ENCODE results near the gene SLC38A10.

SLC38A10 gene

DNA sequence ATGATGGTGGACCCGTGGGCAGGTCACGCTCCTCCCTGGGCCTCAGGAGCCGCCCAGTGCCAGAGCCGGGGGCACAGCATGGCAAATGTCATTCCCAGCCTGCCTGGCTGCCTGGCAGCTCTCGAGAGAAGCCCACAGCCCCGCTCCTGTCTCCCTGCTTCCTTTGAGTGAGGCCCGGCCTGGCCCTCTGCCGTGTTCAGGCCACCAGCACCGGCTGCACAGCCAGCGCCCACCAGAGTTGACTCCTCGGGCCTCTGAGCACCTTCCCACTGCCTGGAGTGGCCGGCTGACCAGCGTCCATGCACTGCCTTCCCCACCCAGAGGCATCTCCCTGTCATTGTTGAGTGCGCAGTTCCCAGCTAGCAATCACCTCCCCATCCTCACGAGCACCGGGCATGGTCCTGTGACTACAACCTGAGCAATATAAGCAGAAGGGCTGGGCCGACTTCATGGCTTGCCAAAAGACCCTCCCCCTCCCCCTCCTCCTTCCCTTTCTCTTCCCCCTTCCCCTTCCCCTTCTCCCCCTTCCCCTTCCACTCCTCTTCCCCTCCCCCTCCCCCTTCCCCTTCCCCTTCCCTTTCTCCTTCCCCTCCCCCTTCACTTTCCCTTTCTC, 11.9 kb upstream of the SLC38A10 start:
- in situ Hi-C loops (cut with MboI; ENCODE audit: low pct_unique_long_range_greater_than_20kb, low sequenced_read_pairs, unreplicated experiment): no loop called here
- TF ChIP-seq, protein P1, sequence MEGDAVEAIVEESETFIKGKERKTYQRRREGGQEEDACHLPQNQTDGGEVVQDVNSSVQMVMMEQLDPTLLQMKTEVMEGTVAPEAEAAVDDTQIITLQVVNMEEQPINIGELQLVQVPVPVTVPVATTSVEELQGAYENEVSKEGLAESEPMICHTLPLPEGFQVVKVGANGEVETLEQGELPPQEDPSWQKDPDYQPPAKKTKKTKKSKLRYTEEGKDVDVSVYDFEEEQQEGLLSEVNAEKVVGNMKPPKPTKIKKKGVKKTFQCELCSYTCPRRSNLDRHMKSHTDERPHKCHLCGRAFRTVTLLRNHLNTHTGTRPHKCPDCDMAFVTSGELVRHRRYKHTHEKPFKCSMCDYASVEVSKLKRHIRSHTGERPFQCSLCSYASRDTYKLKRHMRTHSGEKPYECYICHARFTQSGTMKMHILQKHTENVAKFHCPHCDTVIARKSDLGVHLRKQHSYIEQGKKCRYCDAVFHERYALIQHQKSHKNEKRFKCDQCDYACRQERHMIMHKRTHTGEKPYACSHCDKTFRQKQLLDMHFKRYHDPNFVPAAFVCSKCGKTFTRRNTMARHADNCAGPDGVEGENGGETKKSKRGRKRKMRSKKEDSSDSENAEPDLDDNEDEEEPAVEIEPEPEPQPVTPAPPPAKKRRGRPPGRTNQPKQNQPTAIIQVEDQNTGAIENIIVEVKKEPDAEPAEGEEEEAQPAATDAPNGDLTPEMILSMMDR (IDR thresholded peaks at IDR 0.05; ENCODE audit: extremely low read depth, insufficient read depth, missing control alignments): no peak
- DNase-seq (ENCODE audit: low spot score): no peak

DNA sequence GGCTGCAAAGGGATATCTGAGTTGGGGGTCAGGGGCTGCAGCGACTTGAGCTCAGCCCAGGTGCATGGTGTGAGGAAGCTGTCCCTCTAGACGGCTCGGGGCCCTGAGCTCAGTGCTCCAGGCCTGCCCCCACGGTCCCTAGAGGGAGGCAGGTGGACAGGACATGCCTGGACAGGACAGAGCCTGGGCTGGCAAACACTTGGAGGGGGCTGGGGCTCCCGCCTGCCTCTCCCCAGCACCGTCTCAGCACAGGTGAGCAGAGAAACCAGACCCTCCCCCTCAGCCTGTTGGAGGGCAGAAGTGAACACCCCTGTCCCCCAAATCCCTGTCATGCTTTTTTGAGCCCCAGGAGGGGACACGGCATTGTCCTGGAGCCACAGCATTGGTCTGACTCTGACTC, 11.4 kb upstream of the SLC38A10 start:
- TF ChIP-seq, protein P1 (IDR thresholded peaks at IDR 0.05; ENCODE audit: extremely low read depth, insufficient read depth, missing control alignments): no peak
- no peak for DNase-seq (ENCODE audit: low spot score)
- in situ Hi-C loops (cut with MboI; ENCODE audit: low pct_unique_long_range_greater_than_20kb, low sequenced_read_pairs, unreplicated experiment): no loop called here

DNA sequence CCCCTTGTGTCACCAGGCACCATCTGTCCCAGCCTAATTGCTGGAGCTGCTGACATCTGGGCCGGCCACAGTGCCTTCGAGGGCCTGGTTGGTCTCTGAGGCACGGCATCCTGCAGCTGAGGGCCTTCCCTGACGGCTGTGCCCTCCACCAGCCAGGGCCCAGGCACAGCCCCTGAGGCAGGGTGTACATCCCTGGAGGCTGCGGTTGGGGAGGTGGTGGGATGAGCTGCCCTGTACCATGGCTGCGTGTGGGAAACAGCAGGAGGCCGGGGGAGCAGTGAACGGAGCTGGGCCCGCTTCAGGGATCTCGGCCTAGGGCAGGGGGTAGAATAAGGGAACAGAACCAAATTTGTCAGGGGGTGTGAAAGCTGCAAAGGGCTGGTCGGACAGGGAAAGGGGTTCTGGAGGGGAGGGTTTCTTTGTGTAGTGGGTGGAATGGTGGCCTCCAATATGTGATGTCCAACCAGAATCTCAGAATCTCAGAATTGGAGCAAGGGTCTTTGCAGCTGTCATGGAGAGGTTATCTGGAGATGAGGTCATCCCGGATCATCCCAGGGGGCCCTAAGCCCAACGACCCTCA, 10.0 kb upstream of the SLC38A10 start:
- TF ChIP-seq, protein P1 (IDR thresholded peaks at IDR 0.05; ENCODE audit: extremely low read depth, insufficient read depth, missing control alignments): no peak
- no peak for DNase-seq (ENCODE audit: low spot score)
- in situ Hi-C loops (cut with MboI; ENCODE audit: low pct_unique_long_range_greater_than_20kb, low sequenced_read_pairs, unreplicated experiment): no loop called here

DNA sequence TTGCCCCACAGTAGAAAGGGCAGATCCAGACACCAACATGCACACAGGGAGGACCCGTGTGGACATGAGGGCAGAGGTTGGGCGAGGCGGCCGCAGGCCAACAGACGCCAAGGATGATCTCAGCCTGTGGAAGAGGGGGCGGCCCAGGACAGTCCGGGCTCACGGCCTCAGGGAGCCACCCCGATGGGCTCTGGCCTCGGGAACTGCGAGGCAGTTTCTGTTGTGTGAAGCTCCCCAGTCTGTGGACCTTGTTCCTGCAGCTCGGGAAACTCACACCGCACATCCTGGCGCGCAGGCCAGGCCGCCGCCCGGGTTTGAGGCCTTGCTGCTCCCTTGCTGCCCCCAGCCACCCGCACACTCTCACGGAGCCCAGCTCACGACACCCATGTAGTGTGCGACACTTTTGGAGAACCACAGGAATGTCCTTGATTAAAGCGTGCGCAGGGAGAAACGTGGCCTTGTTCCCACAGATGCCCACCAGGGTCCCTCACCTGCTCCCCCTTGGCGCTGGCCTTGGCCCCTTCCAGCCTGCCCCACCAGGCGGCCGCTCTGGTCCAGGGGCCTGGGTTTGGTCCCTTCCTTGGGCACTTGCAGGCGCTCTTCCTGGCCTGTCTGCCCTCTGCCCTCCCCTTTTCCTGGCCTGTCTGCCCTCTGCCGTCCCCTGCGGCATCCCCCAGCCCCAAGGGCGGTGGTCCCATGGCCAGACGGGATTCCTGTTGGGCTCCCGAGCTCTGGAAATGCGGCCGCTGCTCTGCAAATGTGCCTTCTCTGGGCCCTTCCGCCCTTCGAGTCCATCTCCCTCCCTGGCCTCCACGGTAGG, 9.3 kb upstream of the SLC38A10 start:
- TF ChIP-seq, protein P1 (IDR thresholded peaks at IDR 0.05; ENCODE audit: extremely low read depth, insufficient read depth, missing control alignments): no peak
- in situ Hi-C loops (cut with MboI; ENCODE audit: low pct_unique_long_range_greater_than_20kb, low sequenced_read_pairs, unreplicated experiment): no loop called here
- DNase-seq (ENCODE audit: low spot score): no peak

DNA sequence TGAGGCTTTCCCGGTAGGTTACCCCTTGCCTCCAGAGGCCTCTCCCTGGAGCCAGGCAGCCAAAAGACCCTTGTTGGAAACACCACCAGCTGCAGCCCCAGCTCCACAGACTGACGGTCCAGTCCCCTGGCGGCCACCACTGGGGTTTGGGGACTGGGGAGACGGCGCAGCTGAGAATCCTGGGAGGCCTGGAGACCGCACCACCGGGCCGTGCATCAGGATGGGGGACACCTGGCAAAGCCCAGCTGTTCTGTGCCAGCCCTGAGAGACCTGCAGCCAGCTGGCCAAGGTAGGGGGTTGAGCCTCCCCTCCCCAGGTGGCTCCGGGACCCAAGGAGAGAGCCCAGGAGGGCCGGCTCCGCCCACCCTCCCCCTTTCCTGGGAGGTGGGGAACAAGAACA, 8.3 kb upstream of the SLC38A10 start:
- TF ChIP-seq, protein P1 (IDR thresholded peaks at IDR 0.05; ENCODE audit: extremely low read depth, insufficient read depth, missing control alignments): no peak
- in situ Hi-C loops (cut with MboI; ENCODE audit: low pct_unique_long_range_greater_than_20kb, low sequenced_read_pairs, unreplicated experiment): no loop called here
- no peak for DNase-seq (ENCODE audit: low spot score)

DNA sequence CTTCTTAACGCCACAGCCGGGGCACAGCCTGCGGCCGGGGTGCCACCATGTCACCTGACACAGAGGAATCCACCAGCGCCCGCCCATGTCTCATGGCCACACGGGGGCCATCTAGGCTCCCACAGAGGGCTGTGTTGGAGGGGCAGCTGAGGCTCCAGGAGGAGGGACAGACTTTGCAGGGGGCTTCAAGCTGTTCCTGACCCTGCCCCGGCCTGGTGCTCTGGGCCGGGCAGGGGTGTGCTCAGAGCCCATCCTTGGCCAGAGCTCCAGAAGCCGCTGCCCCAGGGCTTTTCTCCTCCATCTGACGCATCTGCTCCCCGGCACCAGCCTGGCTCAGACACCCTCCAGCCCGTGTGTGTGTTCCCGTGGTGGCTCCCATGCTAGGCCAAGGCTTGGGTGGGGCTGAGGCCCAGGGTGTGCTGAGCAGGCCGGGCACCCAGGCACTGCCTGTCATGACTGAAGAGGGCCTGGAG, 7.8 kb upstream of the SLC38A10 start:
- TF ChIP-seq, protein P1 (IDR thresholded peaks at IDR 0.05; ENCODE audit: extremely low read depth, insufficient read depth, missing control alignments): no peak
- in situ Hi-C loops (cut with MboI; ENCODE audit: low pct_unique_long_range_greater_than_20kb, low sequenced_read_pairs, unreplicated experiment): no loop called here
- no peak for DNase-seq (ENCODE audit: low spot score)
